IMR-90 (cell line): ENCODE data around the gene NISCH. TPM values are rescaled to one million over a fixed set of nuclear protein-coding genes. Genes with fewer than 3 reads are reported as not detected.

Source experiments
- ATAC-seq: fragments of 200-7000 bp; cut with Tn5 transposase; 2 replicates; pipeline ENCODE4 v1.9.1; 2020; ENCODE audit warnings: low read depth, mild to moderate bottlenecking, moderate library complexity
- BruUV-seq: library from RNA; stranded (reverse); fragments of 400-500 nt; replicated peaks from 2 replicates; lab custom pipeline; 2021; lab: Mats Ljungman, UMichigan
- CTCF ChIA-PET: fragments of 300-600 bp; formaldehyde crosslinking; extraction: SDS; loops from one replicate; lab custom pipeline; 2021; ENCODE audit warnings: antibody characterized with exemption; lab: Yijun Ruan, JAX
- POLR2A ChIA-PET: fragments of 300-600 bp; sonication (Branson Sonifier 250); formaldehyde crosslinking; loops from one replicate; lab custom pipeline; 2022; ENCODE audit warnings: antibody characterized with exemption; ENCODE audit not compliant: unreplicated experiment; lab: Charles Lee
- DNase-seq: peaks from one replicate; pipeline ENCODE4 v3.0.0; 2013
- H2AFZ ChIP-seq: replicated peaks from 2 replicates; pipeline ENCODE3; 2013; ENCODE audit warnings: low read length, mild to moderate bottlenecking; ENCODE audit not compliant: poor library complexity
- H2AK5ac ChIP-seq: 2 replicates; pipeline ENCODE4 v1.6.1; 2013; ENCODE audit warnings: low read depth, low read length, inconsistent platforms
- H2AK9ac ChIP-seq: replicated peaks from 2 replicates; pipeline ENCODE3; 2013; ENCODE audit warnings: mild to moderate bottlenecking, low read depth, low read length, moderate library complexity; ENCODE audit not compliant: poor library complexity
- H2BK120ac ChIP-seq: 2 replicates; pipeline ENCODE4 v1.6.1; 2013; ENCODE audit warnings: low read depth, low read length, inconsistent platforms
- H2BK15ac ChIP-seq: 3 replicates; pipeline ENCODE4 v1.6.1; 2013; ENCODE audit warnings: low read depth, low read length, inconsistent platforms
- H2BK20ac ChIP-seq: 2 replicates; pipeline ENCODE4 v1.6.1; 2013; ENCODE audit warnings: low read depth, mild to moderate bottlenecking, inconsistent platforms, low read length, moderate library complexity
- H2BK5ac ChIP-seq: 2 replicates; pipeline ENCODE4 v1.6.1; 2013; ENCODE audit warnings: mild to moderate bottlenecking, low read depth, low read length, inconsistent platforms; ENCODE audit not compliant: poor library complexity, severe bottlenecking
- H3K14ac ChIP-seq: replicated peaks from 2 replicates; pipeline ENCODE4 v1.6.1; 2013; ENCODE audit warnings: low read depth, low read length, inconsistent platforms
- H3K18ac ChIP-seq: 2 replicates; pipeline ENCODE4 v1.6.1; 2013; ENCODE audit warnings: low read depth, low read length, control low read depth
- H3K23ac ChIP-seq: 2 replicates; pipeline ENCODE4 v1.6.1; 2013; ENCODE audit warnings: low read depth, low read length, inconsistent platforms
- H3K27ac ChIP-seq: 2 replicates; pipeline ENCODE4 v1.5.1; 2013; ENCODE audit warnings: mild to moderate bottlenecking, control low read depth, low read length; ENCODE audit not compliant: insufficient read depth
- H3K27me3 ChIP-seq: 2 replicates; pipeline ENCODE4 v1.6.1; 2013; ENCODE audit warnings: low read length; ENCODE audit not compliant: control insufficient read depth, insufficient read depth
- H3K36me3 ChIP-seq: 2 replicates; pipeline ENCODE4 v1.6.1; 2013; ENCODE audit warnings: low read length, mixed read lengths; ENCODE audit not compliant: control insufficient read depth, insufficient read depth
- H3K4ac ChIP-seq: 2 replicates; pipeline ENCODE4 v1.6.1; 2013; ENCODE audit warnings: low read depth, low read length, inconsistent platforms
- H3K4me1 ChIP-seq: 2 replicates; pipeline ENCODE4 v1.6.1; 2013; ENCODE audit warnings: low read length, mixed read lengths; ENCODE audit not compliant: control insufficient read depth, insufficient read depth
- H3K4me2 ChIP-seq: 2 replicates; pipeline ENCODE4 v1.6.1; 2013; ENCODE audit warnings: low read depth, mild to moderate bottlenecking, control low read depth, low read length, moderate library complexity
- H3K4me3 ChIP-seq: 2 replicates; pipeline ENCODE4 v1.5.1; 2013; ENCODE audit warnings: low read depth, mild to moderate bottlenecking, control low read depth, low read length, moderate library complexity; ENCODE audit not compliant: insufficient read depth
- H3K56ac ChIP-seq: 2 replicates; pipeline ENCODE4 v1.6.1; 2013; ENCODE audit warnings: low read length, inconsistent platforms; ENCODE audit not compliant: insufficient read depth; ENCODE audit errors: extremely low read depth
- H3K79me1 ChIP-seq, 2 experiments: 2 replicates each; pipeline ENCODE4 v1.6.1; 2013; ENCODE audit warnings: low read length in 2 of 2, inconsistent platforms in 1 of 2, low read depth in 1 of 2
- H3K9ac ChIP-seq: 2 replicates; pipeline ENCODE4 v1.6.1; 2013; ENCODE audit warnings: low read depth, low read length, control low read depth
- H3K9me1 ChIP-seq: 2 replicates; pipeline ENCODE4 v1.6.1; 2013; ENCODE audit warnings: low read length, inconsistent platforms; ENCODE audit not compliant: insufficient read depth
- H3K9me3 ChIP-seq: 2 replicates; pipeline ENCODE4 v1.6.1; 2013; ENCODE audit warnings: low read length; ENCODE audit not compliant: control insufficient read depth, insufficient read depth
- H4K20me1 ChIP-seq: 2 replicates; pipeline ENCODE4 v1.6.1; 2013; ENCODE audit warnings: low read length, inconsistent platforms; ENCODE audit not compliant: insufficient read depth
- H4K5ac ChIP-seq: 2 replicates; pipeline ENCODE4 v1.6.1; 2013; ENCODE audit warnings: mild to moderate bottlenecking, low read depth, low read length, control low read depth
- H4K8ac ChIP-seq, 2 experiments: 2 replicates each; pipeline ENCODE4 v1.6.1; 2013; ENCODE audit warnings: low read depth in 2 of 2, low read length in 2 of 2, control low read depth in 1 of 2, inconsistent platforms in 1 of 2
- H4K91ac ChIP-seq: 2 replicates; pipeline ENCODE4 v1.6.1; 2013; ENCODE audit warnings: low read depth, low read length, inconsistent platforms; ENCODE audit not compliant: insufficient read depth
- BHLHE40 ChIP-seq: fragments of 150-350 bp; IDR thresholded peaks from 2 replicates; pipeline ENCODE4 v1.6.1; 2016; ENCODE audit warnings: mild to moderate bottlenecking, low read depth, low read length
- CEBPB ChIP-seq: IDR thresholded peaks from 2 replicates; pipeline ENCODE4 v1.6.1; 2012; ENCODE audit warnings: low read depth, low read length, improper control_type of control experiment
- CHD1 ChIP-seq: IDR thresholded peaks from 2 replicates; pipeline ENCODE4 v1.6.1; 2012; ENCODE audit warnings: low read depth, low read length, improper control_type of control experiment
- FOS ChIP-seq: fragments of 150-350 bp; IDR thresholded peaks from 2 replicates; pipeline ENCODE4 v1.6.1; 2016; ENCODE audit warnings: low read depth, low read length
- MAZ ChIP-seq: IDR thresholded peaks from 2 replicates; pipeline ENCODE4 v1.6.1; 2012; ENCODE audit warnings: low read depth, mild to moderate bottlenecking, low read length, improper control_type of control experiment, moderate library complexity, borderline replicate concordance
- NFE2L2 ChIP-seq: fragments of 150-350 bp; IDR thresholded peaks from 2 replicates; pipeline ENCODE4 v1.6.1; 2016; ENCODE audit warnings: low read depth, mild to moderate bottlenecking, low read length
- POLR2A ChIP-seq: IDR thresholded peaks from 2 replicates; pipeline ENCODE4 v1.6.1; 2012; ENCODE audit warnings: mild to moderate bottlenecking, low read depth, low read length
- RAD21 ChIP-seq: IDR thresholded peaks from 2 replicates; pipeline ENCODE4 v1.6.1; 2012; ENCODE audit warnings: low read length, improper control_type of control experiment
- RFX5 ChIP-seq: IDR thresholded peaks from 2 replicates; pipeline ENCODE4 v1.8.0; 2012; ENCODE audit warnings: low read depth, mild to moderate bottlenecking, low read length, moderate library complexity
- SMC3 ChIP-seq: fragments of 150-350 bp; IDR thresholded peaks from 2 replicates; pipeline ENCODE4 v1.6.1; 2016; ENCODE audit warnings: low read depth, mild to moderate bottlenecking, antibody characterized with exemption, low read length, moderate library complexity
- WGBS, 2 experiments: methylation state at CpG; one replicate each; pipeline versions ENCODE4 v1.1.5 to v1.1.7; 2013; ENCODE audit warnings: missing lambda C conversion rate in 2 of 2; ENCODE audit not compliant: insufficient read length in 1 of 2; ENCODE audit errors: extremely low coverage in 2 of 2; 5-methylcytosine and 5-hydroxymethylcytosine counted together
- dilution Hi-C: fragments of 300-500 bp; cut with HindIII; formaldehyde crosslinking; loops from one replicate; pipeline ENCODE4 v1.14.3; 2018; ENCODE audit warnings: low sequenced_read_pairs; ENCODE audit not compliant: unreplicated experiment
- in situ Hi-C: fragments of 300-500 bp; cut with MboI; formaldehyde crosslinking; loops from 3 replicates; pipeline ENCODE4 v1.14.3; 2019; ENCODE audit warnings: low sequenced_read_pairs, inconsistent platforms, mixed read lengths
- intact Hi-C: fragments of 100-400 bp; cut with micrococcal nuclease; formaldehyde crosslinking; loops from 2 replicates; pipeline ENCODE4 v1.10.0; 2022
- polyA plus RNA-seq, 3 experiments: library from polyadenylated mRNA; depleted of rRNA; stranded (reverse); fragments of >200 nt; gene quantifications; 2 replicates each; pipeline ENCODE4 v1.2.3, GENCODE V29; 2012; ENCODE audit warnings: low replicate concordance in 1 of 3
- total RNA-seq: library from RNA; depleted of rRNA; stranded (reverse); fragments of >200 nt; gene quantifications from 2 replicates; pipeline ENCODE4 v1.2.3, GENCODE V29; 2012
- TF ChIP-seq, protein P1 (sequence below): fragments of 150-350 bp; IDR thresholded peaks from 2 replicates; pipeline ENCODE4 v1.6.1; 2017; ENCODE audit warnings: mild to moderate bottlenecking, antibody characterized with exemption, low read length, low read depth
- TF ChIP-seq, protein P2 (sequence below): fragments of 150-350 bp; IDR thresholded peaks from 2 replicates; pipeline ENCODE4 v1.6.1; 2016; ENCODE audit warnings: low read depth, mild to moderate bottlenecking, low read length, moderate library complexity, borderline replicate concordance
- TF ChIP-seq, protein P3 (sequence below): conservative IDR thresholded peaks from 2 replicates; pipeline ENCODE4 v1.5.1; 2012; ENCODE audit warnings: mild to moderate bottlenecking, low read depth, low read length, improper control_type of control experiment

The NISCH gene
- total and polyA plus RNA-seq, 2 of the 4 experiments (the other 2 are of a cell fraction): 36.9 to 86.0 TPM

DNA sequence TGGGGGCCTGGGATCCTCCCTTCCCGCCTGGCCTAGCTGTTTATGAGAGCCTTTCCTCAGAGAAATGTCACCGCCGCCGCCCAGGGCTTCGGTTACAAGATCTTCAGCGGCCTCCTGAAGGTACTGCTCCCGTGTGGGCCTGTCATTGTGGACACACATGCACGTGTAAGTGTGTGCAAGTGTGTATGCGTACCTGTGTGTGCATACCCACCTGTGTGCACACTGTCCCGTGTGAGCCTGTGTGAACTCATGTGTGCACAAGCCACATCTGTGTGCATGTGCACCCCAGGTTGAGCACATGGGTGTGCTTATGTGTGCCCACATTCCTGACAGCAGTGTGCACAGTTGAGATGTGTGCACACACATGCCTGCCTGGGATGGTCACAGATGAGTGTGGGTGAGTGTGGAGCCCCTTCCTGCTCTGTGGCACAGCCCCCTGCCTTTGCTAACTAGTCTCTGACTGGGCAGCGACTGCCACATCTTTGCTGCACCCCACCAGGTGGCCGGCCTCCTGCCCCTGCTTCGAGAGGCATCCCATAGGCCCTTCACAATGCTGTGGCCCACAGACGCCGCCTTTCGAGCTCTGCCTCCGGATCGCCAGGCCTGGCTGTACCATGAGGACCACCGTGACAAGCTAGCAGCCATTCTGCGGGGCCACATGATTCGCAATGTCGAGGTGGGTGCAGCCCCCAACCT, 64.2 kb downstream of the NISCH start:
- H2AK9ac ChIP-seq: no peak overlapping the region
- ATAC-seq: no peak
- H3K79me1 ChIP-seq: no peaks in the 10 kb centered on the region
- H3K4ac ChIP-seq: no peak overlapping the region
- BruUV-seq: no TSS peak
- no peak overlapping the region for H3K27ac ChIP-seq
- H3K9me3 ChIP-seq: no peaks in the 10 kb centered on the region
- in situ Hi-C loops (no loop called here), intact Hi-C loops (no loop called here), dilution Hi-C loops (no loop called here)
- 80% methylated on average over 16 of the region's 22 CpGs; no CpG with 5 or more reads in 1 of the 2 experiments for WGBS, 2 experiments
- 0 out of 2 replicates have a peak, but pooled peaks cover 4% of the 10 kb centered on the region for H4K20me1 ChIP-seq
- peak overlapping the region; percentile 53 for H2AFZ ChIP-seq
- POLR2A ChIA-PET: no interaction called here
- H3K9ac ChIP-seq: no peak overlapping the region
- no peak overlapping the region for H3K18ac ChIP-seq
- peaks cover 11% of the 10 kb centered on the region; the same call in 1 of the 2 replicates for H3K27me3 ChIP-seq
- peaks cover 1% of the 10 kb centered on the region; the same call in 1 of the 2 replicates for H3K4me1 ChIP-seq
- H3K9me1 ChIP-seq: peaks cover 11% of the 10 kb centered on the region; the same call in 1 of the 2 replicates
- no peak overlapping the region for H3K56ac ChIP-seq
- no peak overlapping the region for H3K4me3 ChIP-seq
- H4K8ac ChIP-seq: no peak overlapping the region
- no peak overlapping the region for H2BK15ac ChIP-seq
- no peak overlapping the region for H4K91ac ChIP-seq
- no peak overlapping the region for H2BK5ac ChIP-seq
- H4K5ac ChIP-seq: no peak overlapping the region
- no peak for TF ChIP-seq MAZ
- TF ChIP-seq CEBPB: no peak
- TF ChIP-seq FOS: no peak
- TF ChIP-seq POLR2A: no peak
- TF ChIP-seq RAD21: no peak
- TF ChIP-seq, protein P1, sequence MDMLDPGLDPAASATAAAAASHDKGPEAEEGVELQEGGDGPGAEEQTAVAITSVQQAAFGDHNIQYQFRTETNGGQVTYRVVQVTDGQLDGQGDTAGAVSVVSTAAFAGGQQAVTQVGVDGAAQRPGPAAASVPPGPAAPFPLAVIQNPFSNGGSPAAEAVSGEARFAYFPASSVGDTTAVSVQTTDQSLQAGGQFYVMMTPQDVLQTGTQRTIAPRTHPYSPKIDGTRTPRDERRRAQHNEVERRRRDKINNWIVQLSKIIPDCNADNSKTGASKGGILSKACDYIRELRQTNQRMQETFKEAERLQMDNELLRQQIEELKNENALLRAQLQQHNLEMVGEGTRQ: no peak
- no peak for TF ChIP-seq CHD1
- TF ChIP-seq BHLHE40: no peak
- TF ChIP-seq, protein P2, sequence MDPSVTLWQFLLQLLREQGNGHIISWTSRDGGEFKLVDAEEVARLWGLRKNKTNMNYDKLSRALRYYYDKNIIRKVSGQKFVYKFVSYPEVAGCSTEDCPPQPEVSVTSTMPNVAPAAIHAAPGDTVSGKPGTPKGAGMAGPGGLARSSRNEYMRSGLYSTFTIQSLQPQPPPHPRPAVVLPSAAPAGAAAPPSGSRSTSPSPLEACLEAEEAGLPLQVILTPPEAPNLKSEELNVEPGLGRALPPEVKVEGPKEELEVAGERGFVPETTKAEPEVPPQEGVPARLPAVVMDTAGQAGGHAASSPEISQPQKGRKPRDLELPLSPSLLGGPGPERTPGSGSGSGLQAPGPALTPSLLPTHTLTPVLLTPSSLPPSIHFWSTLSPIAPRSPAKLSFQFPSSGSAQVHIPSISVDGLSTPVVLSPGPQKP: no peak
- no peak for TF ChIP-seq NFE2L2
- no peak for TF ChIP-seq RFX5
- TF ChIP-seq SMC3: no peak
- TF ChIP-seq, protein P3, sequence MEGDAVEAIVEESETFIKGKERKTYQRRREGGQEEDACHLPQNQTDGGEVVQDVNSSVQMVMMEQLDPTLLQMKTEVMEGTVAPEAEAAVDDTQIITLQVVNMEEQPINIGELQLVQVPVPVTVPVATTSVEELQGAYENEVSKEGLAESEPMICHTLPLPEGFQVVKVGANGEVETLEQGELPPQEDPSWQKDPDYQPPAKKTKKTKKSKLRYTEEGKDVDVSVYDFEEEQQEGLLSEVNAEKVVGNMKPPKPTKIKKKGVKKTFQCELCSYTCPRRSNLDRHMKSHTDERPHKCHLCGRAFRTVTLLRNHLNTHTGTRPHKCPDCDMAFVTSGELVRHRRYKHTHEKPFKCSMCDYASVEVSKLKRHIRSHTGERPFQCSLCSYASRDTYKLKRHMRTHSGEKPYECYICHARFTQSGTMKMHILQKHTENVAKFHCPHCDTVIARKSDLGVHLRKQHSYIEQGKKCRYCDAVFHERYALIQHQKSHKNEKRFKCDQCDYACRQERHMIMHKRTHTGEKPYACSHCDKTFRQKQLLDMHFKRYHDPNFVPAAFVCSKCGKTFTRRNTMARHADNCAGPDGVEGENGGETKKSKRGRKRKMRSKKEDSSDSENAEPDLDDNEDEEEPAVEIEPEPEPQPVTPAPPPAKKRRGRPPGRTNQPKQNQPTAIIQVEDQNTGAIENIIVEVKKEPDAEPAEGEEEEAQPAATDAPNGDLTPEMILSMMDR: no peak
- no peak for DNase-seq
- no peak overlapping the region for H3K14ac ChIP-seq
- H3K23ac ChIP-seq: no peak overlapping the region
- peaks cover 16% of the 10 kb centered on the region for H3K36me3 ChIP-seq
- no peak overlapping the region for H3K4me2 ChIP-seq
- no peak overlapping the region for H2BK20ac ChIP-seq
- CTCF ChIA-PET: no interaction called here
- H2BK120ac ChIP-seq: no peak overlapping the region
- no peak overlapping the region for H2AK5ac ChIP-seq
